NCI-H1417 treated with DMSO at 0.1 percent for 48 hours (cell line): ENCODE measurements around the gene C11orf52.
"Not testable (repeated sequence)": the region's sequence is repeated elsewhere in the genome, so short reads cannot be mapped to it uniquely, and the experiment has no call there.

Experiments used
- DNase-seq: peaks from one replicate; lab custom pipeline; 2025; lab: John Stamatoyannopoulos, UW

C11orf52 gene

DNA sequence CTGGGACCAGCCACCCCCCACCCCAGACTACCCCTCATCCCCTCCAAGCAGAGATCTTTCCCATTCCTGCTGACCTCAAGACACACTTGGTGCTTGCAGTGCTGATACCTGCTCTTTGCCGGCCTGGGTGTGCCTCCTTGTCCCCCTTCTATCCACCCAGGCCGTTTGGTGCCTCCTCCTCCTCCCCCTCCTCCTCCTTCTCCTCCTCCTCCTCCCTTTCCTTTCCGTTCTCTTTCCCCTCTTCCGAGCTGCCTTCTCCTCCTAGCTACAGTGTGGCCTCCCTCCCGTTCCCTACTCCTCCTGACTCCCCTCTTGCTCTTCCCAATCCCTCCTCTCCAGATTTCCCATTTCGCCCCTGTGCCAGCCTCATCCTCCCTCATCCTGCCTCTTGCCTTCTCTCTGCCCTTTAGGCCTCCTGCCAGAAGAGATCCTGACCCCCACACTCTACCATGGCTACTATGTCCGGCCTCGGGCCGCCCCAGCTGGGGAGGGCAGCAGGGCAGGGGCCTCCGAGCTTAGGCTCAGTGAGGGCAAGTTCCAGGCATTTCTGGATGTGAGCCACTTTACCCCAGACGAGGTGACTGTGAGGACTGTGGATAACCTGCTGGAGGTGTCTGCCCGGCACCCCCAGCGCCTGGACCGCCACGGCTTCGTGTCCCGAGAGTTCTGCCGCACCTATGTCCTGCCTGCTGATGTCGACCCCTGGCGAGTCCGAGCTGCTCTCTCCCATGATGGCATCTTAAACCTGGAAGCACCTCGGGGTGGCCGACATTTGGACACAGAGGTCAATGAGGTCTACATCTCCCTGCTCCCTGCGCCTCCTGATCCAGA, 5.5 kb upstream of the C11orf52 start:
- no peak for DNase-seq

DNA sequence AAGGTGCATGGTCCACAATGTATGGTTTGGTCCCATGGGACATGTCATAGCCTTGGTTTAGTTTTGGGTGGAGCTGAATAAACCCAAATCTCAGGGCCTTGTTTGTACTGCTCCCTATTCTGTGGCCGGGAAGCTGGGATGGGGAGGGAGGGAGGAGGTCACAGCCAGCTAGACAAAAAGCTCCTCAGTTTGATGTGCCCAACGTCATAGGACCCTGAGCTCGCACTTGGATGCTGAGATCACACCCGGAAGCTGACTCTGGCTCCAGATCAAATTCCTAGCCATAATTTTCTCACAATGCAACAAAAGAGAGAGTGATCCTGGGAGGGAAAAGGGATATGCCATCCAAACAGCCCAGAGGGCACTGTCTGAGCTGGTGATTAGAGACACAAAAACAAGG, 4.7 kb upstream of the C11orf52 start:
- no peak for DNase-seq

DNA sequence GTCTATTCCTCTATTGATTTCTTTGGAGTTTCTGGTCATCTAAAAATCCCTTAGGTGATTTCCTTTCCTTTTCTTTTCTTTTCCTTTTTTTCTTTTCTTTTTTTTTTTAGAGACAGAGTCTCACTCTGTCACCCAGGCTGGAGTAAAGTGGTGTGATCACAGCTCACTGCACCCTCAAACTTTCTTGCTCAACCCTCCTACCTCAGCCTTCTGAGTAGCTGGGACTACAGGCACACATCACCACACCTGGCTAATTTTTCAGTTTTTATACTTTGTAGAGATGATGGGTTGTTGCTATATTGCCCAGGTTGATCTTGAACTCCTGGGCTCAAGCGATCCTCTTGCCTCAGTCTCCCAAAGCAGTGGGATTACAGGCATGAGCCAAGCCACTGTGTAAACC, 1.9 kb upstream of the C11orf52 start:
- no peak for DNase-seq

DNA sequence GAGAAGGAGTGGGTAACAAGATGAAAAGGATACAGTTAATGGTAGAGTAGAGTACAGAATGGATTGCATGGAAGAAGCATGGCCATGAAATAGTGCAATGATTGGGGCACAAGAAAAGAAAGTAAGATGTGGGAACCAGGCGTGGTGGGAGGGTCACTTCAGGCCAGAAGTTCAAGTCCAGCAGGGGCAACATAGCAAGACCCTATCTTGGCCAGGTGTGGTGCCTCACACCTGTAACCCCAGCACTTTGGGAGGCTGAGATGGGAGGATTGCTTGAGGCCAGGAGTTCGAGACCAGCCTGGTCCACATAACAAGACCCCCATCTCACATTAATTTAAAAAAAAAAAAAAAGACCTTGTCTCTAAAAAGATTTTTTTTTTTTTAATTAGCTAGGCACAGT, 1.4 kb upstream of the C11orf52 start:
- no peak for DNase-seq

DNA sequence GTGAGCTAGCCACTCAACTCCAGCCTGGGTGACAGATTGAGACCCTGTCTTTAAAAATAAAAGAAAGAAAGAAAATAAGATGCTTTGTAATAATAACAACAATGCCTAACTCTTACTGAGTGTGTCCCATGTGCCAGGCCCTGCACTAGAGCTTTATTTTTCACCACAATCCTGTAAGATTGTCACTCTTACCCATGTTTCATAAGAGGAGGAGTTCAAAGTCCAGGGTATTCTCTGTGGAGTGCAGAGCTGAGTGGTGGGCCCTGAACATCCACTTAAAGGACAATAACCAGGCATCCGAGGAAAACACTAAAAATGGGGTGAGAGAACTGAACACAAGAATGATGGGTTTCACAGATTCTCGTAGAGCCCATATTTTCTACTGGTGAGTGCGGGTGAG, 925 bp upstream of the C11orf52 start:
- DNase-seq: no peak

DNA sequence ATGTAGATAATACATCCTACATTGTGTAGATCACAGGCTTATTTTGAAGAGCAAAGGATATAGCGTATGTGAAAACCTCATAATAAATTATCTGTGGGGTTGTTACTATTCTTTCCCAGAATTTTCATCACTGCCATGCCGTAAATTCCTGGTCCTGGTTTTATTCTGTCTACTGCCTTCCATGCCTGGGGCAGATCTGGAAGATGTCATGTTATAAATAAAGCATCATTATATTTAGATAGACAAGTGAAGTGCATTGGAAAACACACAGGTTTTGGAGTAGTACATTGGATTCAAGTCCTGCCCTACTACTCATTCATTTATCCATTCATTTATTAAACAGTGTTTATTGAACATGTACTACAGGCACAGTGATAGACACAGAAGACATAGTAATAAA, 2.2 kb downstream of the C11orf52 start:
- no peak for DNase-seq

DNA sequence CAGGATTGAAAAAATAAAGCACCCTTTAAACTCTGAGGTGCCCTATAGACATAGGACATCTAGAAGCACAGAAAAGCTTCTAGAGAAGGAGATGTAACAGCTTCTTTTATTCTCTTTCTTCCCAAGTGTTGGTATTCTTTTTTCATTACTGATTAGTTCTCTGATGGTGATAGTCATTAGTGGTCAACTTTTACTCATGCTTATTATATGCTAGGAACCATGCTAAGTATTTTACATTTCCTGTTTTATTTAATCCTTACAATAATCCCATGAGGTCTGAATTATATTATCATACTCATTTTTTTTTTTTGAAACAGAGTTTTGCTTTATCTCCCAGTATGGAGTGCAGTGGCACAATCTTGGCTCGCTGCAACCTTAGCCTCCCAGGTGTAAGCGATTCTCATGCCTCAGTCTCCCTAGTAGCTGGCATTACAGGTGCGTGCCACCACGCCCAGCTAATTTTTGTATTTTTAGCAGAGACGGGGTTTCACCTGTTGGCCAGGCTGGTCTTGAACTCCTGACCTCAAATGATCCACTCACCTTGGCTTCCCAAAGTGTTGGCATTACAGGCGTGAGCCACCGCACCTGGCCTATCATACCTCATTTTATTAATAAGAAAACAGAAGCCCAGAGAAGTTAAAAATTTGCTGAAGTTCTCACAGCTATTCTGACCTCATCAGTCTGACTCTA, 3.0 kb downstream of the C11orf52 start:
- no peak for DNase-seq

DNA sequence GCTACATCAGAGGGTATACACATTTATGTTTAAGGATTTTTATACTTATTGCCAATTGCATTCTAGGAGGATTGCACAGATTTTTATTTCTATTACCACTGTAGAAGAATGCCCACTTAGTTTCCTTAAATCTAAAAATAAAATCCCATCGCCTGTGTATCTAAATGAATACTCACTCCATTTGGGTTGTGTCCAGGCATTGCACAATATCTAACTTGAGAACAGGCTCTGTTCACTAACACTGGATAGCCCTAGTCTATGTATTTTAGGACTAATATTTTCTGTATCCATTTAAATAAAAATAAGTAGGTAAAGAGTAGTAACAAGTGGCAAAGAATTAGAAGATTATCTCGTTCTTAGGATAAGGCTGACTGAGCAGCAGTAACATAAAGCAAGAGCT, 4.1 kb downstream of the C11orf52 start:
- no peak for DNase-seq

DNA sequence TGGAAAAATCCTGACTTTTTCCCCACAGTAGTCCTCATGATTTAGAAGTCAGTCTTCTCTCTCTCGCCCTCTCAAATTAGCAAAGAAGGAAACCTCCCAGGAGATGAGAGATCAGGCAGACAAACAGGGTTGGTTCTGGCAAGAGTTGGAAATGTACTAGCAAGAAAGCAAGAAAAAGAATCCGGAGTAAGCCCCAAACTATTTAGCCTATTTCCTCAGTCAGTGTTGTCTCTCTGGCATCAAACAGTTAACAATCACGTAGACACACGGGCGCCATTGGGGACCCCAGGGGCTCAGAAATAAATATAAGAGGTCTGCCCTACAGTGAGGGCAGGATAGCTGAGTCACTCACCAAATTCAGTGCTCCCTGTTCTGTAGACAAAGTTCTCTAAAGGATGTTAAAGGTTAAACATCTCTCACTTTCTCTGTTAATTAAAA, 4.7 kb downstream of the C11orf52 start:
- DNase-seq: no peak

DNA sequence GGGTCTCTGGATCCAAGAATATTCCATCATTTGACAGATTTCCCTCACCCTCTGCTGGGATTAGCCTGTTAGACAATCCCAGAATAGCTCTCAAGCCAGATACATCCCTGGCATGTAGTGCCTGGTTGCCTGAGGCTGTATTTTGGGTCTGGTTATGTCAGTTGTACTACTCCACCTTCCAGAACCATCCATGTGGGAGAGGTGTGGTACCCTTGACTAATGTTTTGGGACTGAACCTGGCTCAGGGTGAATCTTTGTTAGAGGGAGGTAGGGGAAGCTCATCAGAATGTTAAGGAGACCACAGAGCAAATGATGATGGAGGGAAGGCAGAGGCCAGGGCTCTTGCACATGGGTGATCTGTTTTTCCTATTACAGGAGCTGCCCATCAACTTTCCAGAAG, 5.2 kb downstream of the C11orf52 start:
- no peak for DNase-seq

DNA sequence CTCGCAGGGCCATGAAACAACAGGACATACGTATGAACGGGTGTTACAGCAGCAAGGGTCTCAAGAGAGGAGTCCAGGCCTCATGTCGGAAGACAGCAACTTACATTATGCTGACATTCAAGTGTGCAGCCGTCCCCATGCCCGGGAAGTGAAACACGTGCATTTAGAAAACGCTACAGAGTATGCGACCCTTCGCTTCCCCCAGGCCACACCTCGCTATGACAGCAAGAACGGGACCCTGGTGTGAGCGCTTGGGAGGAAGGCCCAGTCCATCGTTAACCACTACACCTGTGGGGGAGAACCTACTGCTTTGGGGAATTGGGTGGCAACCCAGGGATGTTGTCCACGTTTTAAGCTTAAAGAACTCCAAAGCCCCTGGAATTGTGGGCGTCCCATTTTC, 7.2 kb downstream of the C11orf52 start:
- no peak for DNase-seq

DNA sequence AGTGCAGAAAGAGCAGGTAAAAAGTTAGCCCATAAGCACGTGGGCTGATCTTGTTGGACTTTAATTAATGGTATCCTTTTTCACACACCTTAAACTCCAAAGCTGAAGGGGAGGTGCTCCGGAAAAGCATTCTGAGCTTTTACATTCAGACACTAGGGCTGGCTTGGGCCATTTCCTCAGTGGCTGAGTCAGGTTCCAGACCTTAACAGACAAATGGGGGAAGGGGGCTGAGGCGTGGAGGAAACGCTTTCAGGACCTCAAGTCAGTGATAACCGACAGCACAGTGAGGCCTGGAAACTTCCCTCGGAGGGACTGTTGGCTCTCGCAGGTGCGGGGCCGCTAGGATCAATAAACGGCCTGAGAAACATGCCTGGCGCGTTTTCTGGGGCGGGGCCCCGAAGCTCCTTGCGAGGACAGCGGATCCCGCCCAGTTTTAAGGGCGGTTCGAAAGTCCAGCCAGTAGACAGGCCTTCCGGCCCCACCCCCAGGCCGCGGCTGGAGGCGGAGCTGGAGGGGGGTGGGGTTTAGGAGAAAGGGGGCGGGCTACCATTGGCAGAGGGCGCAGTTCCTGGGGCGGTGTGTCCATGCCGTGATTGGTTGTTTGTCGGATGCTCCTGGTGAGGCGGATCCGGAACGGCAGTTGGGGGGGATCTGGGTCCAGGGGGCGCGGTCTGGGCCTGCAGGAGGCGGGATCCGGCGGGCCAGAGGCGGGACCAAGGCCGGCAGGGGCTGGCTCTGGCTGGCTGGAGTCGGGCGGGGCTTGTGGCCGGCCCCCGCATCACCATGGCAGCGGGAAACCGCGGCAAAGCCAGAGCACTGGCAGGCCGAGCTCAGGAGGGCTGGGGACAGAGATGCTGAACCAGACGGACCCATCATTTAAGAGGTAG, 8.0 kb downstream of the C11orf52 start:
- peak; percentile 93 for DNase-seq

DNA sequence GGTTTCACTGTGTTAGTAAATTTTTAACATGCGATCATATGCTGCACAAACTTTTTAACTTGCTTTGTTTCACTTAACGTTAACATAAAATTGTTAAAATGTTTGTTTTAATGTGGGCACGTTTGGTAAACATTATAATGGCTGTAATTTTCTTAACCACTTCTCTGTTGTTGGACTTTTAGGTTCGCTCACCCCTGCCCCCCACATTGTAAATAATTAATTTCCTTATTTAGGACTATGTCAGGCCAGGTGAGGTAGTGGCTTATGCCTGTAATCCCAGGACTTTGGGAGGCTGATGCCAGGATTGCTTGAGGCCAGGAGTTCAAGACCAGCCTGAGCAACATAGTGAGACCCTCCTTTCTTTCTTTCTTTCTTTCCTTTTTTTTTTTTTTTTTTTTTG, 11.8 kb downstream of the C11orf52 start:
- no peak for DNase-seq

DNA sequence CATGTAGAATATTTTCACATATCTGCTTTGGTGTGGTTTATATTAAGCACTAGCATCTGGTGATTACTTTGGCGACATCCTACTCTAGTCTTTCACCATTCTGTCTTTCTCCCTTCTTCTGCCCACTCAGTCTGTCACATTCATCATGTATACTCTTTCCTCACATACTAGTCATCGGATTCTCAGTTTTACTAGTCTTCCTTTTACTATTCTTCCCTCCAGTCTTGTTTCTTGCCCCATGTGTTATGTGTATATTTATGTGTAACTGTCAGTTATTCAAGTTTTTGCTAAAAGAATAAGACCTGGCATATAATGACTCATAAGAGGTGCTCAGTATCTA, 13.9 kb downstream of the C11orf52 start:
- DNase-seq: no peak

DNA sequence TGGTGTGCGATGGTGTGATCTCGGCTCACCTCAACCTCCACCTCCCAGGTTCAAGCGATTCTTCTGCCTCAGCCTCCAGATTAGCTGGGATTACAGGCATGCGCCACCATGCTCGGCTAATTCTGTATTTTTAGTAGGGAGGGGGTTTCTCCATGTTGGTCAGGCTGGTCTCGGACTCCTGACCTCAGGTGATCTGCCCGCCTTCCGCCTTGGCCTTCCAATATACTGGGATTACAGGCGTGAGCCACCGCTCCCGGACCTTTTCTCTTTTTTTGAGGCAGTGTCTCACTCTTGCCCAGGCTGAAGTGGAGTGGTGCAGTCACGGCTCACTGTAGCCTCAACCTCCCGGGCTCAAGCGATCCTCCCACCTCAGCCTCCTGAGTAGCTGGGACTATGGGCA, 14.5 kb downstream of the C11orf52 start:
- not testable (repeated sequence) for DNase-seq

DNA sequence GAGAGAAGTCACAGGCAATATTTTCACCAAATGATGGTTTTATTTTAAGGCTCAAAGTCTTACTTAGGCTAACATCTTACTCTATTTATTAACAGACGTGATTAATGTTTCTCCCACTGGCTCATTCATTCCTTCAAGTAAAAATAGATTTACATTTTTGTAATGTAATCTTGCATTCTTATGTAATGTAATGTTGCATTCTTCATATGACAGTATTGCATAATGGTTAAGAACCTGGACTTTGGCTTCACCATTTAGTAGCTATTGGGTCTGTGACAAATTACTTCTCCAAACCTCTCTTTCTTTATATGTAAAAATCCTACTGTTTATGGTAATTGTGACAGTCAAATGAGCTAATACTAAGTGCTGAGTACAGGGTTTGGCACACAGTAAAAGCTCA, 15.2 kb downstream of the C11orf52 start:
- no peak for DNase-seq

DNA sequence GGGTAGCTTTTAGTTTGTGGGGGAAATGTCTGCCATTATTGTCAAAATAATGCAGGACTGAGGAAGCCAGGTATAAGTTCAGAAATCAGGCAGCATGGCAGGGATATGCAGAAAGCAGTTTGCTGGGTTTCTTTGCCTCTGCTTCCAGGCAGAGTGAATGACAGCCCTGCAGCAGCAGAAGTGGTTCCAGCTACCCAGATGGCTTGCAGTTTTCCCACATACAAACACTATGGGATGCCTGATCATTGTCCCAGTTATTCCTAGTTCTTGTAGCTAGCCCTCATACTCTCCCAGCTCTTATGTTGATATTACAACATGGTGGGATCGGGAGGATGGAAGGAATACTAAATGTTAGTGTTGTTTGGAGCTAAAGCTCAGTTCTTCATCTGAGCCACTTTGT, 15.6 kb downstream of the C11orf52 start:
- no peak for DNase-seq

DNA sequence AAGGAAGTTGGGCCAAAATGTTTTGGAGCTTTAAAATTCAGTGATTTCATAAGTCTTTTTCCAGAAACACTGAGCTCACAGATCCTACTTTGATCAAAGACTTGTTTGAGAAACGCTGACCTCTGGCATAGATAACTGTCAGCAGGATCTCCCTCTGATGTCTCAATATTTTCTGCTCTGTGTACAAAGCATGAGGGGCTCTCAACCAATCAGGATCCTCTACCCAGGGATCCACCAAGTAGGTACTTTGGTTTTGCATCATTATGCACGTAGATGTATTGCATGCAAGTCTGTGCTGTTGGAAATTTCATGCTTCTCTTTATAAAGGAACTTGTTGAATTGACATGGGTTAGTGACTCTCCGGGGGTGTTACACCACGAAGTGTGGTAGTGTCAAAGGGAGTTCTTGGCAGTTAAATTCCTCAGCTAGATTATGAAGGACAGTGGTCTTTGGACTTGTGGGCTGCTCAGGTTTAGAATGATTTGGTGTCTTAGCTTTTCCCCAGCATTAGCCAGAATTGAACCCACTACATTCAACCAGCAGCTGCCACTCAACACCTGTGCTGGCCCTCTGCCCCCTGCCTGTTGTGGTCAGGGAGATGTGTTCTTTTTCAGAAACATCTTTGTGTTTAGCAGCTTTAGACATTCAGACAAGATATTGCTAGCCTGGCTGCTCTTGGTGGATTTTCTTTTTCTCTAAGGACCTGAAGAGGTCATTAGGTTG, 16.8 kb downstream of the C11orf52 start:
- DNase-seq: no peak

DNA sequence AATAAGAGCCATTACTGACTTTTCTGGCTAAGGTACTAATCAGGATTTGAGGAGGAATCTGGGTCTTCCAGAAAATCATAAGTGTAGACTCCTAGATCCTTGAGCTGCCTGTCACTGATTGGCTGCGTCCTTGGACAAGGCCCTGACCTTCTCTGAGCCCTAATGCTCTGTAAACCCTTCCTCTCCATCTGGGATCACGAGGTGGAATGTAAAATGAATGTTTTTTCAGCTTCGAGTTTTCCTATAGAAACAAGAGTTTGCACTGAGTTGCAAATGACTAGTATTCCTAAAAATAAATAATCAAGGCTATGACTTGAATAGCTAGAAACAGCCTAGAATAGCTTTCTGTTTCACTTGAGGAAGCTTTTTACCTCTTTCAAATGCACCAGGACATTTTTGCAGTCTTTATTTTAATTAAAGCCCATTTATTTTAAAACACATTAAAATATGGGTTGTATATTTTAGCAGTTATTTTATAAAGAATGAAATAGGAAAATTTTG, 17.4 kb downstream of the C11orf52 start:
- DNase-seq: no peak

DNA sequence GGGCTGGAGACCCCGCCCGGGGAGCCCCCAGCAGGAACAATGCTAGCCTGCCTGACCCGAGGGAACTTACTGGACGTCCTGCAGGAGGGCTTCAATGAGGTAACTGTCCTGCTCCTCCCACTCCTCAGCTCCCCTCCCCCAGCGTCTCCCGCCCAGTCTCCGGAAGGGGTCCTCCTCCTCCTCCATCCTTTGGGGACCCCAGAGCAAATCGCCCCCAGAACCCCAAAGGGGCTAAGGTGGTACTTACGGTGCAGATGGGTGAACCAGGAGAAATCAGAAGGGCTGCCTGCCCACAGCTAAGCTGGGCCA, 18.7 kb downstream of the C11orf52 start:
- no peak for DNase-seq

DNA sequence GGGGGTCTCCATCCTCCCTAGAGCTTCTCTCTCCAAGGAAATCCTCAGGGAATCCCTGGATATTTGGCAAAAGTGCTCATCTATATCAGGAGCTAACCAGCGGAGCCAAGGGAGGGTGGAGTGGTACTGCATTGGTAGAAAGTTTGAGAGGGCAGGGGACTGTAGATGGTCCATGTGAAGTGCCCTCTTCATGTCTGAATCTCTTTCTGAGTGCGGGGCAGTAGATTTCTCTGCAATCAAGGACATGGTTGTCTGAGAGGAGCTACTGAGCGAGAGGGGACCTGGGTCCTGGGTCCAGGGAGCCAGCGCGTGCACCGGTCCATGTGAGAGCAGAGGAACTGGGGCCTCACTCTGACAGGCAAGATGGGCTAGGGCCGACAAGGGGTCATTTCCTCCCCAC, 19.1 kb downstream of the C11orf52 start:
- DNase-seq: no peak

DNA sequence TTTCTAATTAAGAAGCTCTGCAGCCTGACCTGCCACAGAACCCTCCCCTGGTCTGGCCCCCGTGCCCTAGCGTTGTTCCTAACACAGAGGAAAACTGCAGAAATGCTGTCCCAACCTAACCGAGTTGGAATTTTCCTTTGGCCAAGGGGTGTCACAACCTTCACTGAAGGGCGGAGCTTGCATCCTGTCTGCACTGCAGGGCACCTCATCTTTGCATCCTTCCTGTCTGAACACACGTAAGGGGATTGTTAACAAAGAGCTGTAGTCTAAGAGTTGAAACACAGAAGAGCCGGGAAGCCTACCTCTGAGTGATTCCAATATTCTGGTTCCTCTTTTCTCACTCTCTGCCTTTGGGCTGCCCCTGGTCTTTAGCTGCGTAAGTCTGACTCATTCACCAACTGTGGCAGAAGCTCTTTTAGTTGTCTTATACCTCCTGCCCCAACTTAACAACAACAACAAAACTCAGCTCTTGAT, 20.0 kb downstream of the C11orf52 start:
- no peak for DNase-seq
